HG03571 (cell line): ENCODE measurements around the gene ACACB.

Experiments
- ATAC-seq: cut with Tn5 transposase; IDR thresholded peaks from one replicate; pipeline ENCODE4 v1.9.1; 2021; ENCODE audit not compliant: unreplicated experiment

Gene ACACB

DNA sequence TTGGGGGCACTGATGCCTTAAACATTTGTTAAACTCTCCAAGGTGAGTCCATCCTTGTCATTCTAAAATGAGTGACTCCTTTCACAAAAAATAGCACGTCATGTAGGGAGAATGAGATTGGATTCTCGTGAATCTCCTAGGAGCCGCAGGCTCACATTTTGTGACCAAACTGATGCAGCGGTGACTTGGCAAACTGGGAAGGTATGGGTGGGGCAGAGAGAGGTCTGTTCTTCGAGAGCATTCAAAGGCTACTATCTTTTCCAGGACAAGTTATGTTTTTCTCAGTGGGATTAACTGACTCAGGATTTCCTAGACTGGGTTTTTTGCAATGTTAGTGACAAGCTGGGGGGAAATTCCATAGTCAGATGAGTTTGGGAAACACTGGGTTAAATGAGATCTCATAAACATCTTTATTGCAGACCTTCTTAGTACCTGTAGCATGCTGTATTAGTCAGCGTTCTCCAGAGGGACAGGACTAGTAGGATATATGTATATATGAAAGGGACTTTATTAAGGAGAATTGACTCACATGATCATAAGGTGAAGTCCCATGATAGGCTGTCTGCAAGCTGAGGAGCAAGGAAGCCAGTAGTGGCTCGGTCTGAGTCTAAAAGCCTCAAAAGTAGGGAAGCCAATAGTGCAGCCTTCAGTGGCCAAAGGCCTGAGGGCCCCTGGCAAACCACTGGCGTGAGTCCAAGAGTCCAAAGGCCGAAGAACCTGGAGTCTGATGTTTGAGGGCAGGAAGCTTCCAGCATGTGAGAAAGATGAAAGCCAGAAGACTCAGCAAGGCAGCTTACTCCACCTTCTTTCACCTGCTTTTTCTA is 131.7 kb downstream of the ACACB start:
- ATAC-seq = no peak

DNA sequence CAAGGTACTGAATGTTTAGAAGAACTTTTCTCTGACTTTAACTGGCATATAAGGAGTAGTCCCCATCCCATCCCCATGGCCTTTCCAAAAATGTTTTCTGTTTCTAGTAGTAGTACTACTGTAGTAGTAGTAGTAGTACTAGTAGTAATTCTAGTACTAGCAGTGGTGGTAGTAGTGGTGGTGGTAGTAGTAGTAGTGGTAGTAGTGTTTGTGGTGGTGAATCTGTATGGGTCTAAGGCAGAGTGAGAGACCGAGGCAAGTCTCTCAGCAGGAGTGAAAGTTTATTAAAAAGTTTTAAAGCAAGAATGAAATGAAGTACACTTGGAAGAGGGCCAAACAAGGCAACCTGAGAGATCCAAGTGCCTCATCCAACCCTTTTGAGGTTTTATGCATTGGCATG is 134.1 kb downstream of the ACACB start:
- ATAC-seq = no peak

- ATAC-seq = no peak
These were observed 136.4 kb downstream of the ACACB start for GRCh38 chr12:109252799-109253198.

DNA sequence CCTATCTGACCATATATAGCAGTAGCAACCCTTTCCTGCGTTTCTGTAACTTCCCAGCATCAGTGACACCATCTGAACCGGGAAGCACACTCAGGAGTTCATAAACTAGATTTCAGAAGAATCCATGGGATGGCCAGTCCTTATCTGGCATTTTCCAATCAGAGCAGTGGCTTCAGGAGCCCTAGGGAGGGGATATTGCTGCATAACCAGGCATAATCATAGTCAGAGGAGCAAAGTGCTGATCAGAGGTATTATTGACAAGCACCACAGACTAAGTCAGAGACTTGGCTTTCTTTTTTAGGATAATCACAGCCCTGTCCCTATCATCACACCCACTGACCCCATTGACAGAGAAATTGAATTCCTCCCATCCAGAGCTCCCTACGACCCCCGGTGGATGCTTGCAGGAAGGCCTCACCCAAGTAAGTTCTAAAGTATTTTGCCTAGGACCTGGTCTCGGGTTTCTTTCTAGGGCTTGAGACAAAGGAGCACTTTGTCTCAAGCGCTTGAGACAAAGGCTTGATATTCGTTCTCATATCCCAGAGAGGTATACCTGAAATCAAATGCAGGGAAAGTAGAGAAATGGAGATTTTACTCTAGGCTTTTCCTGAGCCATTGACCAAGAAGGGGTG is 137.6 kb downstream of the ACACB start:
- no peak for ATAC-seq

DNA sequence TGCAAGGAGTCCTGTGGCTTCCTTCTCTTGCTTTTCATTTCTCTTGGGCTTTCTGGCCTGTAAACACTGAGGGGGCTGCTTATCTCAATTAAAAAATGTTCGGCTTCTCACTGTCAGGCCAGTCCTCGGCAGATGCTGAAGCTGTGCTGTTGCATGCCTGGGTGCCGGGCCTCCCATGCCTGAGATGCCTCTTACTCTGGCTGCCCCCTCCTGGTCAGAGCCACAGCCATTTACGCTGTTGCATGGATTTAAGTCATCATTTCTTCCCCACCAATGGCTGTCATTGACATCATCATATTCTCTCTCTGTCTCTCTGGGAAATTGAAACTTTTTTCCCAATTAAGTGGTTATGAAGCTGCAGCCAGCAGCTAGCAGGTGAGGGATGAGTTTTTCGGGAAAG is 139.0 kb downstream of the ACACB start:
- no peak for ATAC-seq

- no peak for ATAC-seq
These were observed 139.6 kb downstream of the ACACB start for GRCh38 chr12:109256011-109256410.

- no peak for ATAC-seq
These were observed 141.8 kb downstream of the ACACB start for GRCh38 chr12:109258201-109258600.

GRCh38 chr12:109258607-109259544 is 142.5 kb downstream of the ACACB start:
- no peak for ATAC-seq

DNA sequence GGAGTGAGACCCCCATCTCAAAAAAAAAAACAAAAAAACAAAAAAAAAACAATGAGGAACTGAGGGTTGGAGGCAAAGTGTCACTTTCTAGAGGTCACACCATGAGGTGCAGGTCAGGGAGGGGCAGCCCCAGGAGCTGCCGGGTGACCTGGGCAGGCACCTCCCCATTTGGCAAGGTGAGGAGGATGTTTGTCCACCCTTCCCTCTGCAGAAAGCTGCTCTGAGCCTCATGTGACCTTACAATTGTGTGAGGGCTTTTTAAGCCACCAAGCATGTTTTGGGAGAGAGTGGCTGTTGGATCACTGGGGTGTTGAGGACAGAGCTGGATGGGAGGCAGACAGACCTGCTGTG is 143.1 kb downstream of the ACACB start:
- no peak for ATAC-seq

DNA sequence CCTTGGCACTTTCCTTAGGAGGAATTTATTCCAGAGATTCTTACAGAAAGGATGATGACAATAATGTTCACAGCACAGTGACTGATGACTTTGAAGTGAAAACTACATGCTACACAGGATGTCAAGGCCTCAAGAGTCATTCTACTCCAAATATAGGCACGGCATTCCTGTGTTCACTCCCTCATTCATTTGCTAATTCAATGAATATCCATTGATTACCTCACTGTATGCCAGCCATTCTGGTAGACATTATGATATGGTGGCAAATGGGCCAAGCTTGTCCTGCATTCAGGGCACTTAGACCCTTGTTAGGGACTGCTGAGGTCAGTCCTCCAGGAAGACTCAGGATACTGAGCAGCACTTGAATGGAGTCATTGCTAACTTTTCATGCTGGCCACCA is 144.7 kb downstream of the ACACB start:
- no peak for ATAC-seq

- ATAC-seq = no peak
These were observed 145.6 kb downstream of the ACACB start for GRCh38 chr12:109261939-109262338.

DNA sequence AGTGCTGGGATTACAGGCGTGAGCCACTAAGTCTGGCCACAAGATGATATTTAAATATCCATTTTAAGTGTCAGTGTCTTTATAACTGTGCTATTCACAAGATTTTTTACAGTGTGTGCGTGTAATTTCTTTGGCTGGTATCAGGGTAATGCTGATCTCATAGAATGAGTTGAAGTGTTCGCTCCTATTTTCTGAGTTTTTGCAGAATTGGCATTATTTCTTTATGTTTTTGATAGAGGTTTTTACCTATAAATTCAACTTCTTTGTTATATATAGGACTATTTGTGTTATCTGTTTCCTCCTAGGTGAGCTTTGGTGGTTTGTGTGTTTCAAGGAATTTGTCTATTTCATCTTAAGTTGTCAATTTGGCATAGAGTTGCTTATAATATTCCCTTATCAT is 147.1 kb downstream of the ACACB start:
- ATAC-seq = no peak

GRCh38 chr12:109264095-109264942 is 147.9 kb downstream of the ACACB start:
- ATAC-seq = no peak

- ATAC-seq = no peak
These were observed 148.7 kb downstream of the ACACB start for GRCh38 chr12:109264943-109265650.

DNA sequence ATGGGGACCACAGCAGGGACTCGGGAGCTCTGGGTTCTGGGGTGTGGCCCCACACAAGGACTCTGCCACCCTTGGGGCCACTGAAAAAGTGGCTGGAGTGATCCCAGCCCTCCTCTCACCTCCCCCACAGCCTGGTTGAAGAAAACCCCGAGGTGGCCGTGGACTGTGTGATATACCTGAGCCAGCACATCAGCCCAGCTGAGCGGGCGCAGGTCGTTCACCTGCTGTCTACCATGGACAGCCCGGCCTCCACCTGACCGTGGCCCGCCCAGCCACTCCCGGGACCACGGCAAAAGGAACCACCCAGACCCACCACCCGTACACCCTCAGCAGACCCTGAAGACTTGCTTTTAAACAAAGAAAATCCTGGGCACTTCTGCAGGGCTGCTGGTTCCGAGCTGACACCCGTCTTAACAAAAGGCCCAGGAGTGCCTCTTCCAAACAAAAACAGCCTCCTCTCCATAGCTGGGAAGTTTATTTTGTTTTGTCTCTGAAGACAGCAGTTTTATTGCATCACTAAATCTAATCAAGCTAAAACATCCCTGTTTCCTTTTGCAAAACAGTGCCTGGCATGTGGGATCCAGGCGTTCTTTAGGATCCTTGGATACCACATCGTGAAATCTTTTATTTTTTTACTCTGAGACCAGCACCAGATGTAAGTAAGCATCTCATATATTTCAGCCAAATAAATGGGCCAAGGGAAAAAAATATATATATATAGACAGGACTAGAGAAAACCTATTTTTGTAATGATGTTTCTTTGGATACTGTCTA is 149.9 kb downstream of the ACACB start:
- no peak for ATAC-seq

DNA sequence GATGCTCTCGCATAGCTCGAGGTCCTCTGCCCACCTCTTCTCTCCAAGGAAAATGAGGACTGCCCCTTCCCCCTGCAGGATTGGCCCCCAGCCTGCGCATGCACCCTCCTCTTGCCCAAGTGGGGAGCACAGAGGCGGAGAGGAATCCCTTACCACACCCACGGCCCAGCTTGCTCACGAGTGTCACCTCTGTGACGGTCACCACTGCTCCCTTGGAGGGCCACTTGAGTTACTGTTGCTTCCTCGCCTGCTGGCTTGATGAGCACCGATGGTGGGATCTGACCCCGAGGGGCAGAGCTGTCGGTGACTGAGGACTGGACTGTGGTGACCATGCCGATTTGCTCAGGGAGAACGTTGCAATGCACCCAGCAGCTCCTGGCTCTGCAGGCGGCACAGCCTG is 151.0 kb downstream of the ACACB start:
- no peak for ATAC-seq

DNA sequence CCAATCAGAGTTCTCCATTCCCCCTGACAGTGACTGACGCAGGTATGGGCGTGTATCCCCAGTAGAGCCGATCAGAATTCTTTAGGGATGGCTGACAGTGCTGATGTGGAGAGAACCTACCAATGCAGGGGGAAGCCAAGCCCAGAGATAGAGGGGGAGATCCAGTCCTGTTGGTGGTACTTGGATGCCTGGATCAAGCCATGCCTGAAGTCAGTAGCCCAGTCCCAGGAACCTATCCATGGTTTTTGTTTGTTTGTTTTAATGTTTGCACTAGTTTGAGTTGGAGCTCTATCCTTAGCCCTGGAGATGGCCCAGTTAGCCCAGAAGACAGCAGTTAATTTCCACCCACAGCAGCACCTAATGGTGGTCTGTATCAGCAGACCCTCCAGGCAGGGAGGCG is 152.5 kb downstream of the ACACB start:
- no peak for ATAC-seq

DNA sequence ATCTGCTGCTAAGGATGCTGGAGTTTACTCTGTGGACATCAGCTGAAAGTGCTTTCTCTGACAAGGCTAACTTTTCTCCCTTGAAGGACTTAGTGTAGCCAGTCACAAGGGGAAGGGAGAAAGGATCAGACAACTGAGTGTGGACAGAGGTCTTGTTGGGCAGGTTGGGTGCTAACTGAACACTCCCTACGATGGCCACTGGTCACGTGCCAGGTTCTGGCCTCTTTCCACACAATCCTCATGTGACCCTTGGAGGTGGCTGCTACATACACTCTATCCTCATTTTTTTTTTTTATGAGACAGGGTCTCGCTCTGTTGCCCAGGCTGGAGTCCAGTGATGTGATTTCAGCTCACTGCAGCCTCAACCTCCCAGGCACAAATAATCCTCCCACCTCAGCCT is 153.0 kb downstream of the ACACB start:
- no peak for ATAC-seq

DNA sequence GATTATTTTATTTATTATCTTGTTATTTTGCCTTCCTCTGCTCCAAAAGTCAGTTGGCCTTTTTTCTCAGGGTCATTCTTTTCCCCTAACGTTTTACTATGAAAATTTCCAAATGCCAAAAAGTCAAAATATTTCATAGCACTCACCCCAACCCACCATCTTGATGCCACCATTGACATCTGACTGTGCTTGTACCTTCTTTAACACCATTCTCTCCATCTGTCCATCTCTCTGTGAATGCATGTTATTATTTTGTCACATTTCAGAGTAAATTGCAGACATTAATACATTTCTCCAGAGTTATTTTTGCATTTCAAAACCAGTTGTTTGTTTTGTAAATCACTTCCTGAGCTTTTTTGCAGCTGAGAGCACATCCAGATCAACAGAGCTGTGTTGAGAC is 154.1 kb downstream of the ACACB start:
- no peak for ATAC-seq
